Measurements from ENCODE around the gene WNK1.
A peak's percentile ranks its signal among the peaks of the same experiment; 100 is the strongest.
"Not testable (repeated sequence)": the region's sequence is repeated elsewhere in the genome, so short reads cannot be mapped to it uniquely, and the experiment has no call there.

WNK1 gene

GRCh38 chr12:779745-780734 is 27.7 kb downstream of the WNK1 start:
- DNase-seq (ENCODE audit: low read depth): peak; percentile 20

GRCh38 chr12:780750-781379 is 28.5 kb downstream of the WNK1 start:
- DNase-seq (ENCODE audit: low read depth): no peak

- DNase-seq (ENCODE audit: low read depth): no peak
Observed at GRCh38 chr12:785706-786105, 33.3 kb downstream of the WNK1 start.

- no peak for DNase-seq (ENCODE audit: low read depth)
Observed at GRCh38 chr12:788288-788687, 35.9 kb downstream of the WNK1 start.

GRCh38 chr12:788762-789161 is 36.4 kb downstream of the WNK1 start:
- not testable (repeated sequence) for DNase-seq (ENCODE audit: low read depth)

GRCh38 chr12:789852-790563 is 37.6 kb downstream of the WNK1 start:
- DNase-seq (ENCODE audit: low read depth): no peak

DNA sequence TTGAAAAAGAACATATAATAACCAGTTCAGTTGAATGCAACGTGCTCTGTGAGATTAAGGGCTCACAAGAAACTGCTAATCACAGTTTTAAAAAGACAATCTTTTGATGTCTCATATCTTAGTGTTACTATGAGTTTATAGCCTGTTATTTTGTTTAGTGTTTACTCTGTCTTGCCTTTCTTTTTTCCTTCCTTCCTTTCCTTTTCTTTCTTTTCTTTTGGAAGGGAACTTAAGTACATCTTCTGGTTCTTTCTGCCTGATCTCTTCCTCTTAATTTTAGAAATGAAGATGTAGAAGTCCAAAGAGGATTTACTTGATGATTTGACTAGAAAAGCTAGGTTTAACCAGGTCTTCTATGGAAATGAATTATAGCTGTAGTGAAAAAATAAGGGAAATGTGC is 38.2 kb downstream of the WNK1 start:
- DNase-seq (ENCODE audit: low read depth): no peak

GRCh38 chr12:793037-793436 is 40.7 kb downstream of the WNK1 start:
- no peak for DNase-seq (ENCODE audit: low read depth)

DNA sequence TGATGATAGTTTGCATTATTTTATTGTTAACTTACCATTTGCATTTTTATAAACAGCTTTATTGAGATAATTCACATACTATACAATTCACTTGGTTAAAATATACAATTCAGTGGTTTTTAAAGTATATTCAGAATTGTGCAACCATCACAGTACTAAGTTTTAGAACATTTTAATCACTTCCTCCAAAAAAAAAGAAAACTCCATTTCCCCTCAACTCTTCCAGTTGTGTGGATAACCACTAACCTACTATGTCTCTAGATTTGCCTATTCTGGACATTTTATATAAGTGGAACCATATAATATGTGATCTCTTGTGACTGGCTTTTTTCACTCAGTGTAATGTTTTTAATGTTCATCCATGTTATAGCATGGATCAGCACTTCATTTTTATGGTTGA is 41.3 kb downstream of the WNK1 start:
- DNase-seq (ENCODE audit: low read depth): no peak

DNA sequence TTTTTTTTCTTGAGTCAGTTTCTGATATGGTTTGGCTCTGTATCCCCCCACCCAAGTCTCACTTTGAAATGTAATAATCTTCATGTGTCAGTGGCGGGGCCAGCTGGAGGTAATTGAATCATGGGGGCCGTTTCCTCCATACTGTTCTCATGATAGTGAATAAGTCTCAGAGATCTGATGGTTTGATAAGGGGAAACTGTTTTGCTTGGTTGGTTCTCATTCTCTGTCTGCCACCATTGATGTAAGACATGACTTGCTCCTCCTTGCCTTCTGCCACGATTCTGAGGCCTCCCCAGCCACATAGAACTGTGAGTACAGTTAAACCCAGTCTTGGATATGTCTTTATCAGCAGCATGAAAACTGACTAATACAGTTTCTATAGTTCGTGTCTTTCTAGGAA is 42.9 kb downstream of the WNK1 start:
- DNase-seq (ENCODE audit: low read depth): no peak

DNA sequence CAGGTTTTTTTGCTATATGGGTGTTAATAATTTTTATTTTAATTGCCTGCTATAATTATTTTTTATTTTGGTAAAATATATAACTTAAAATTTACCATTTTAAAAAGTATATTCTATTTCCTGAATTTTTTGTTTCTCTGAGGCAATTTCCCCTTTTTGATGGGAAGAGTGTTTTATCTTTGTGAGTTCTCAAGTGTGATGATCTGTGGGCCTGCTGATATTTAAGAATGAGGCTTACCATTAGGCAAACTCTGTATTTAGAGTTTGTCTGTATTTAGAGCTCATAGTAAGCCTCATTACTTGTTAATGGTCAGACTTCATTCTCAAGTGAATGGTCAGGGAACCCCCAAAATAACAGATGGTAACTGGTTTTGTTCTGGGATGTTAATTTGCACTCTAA is 48.0 kb downstream of the WNK1 start:
- DNase-seq (ENCODE audit: low read depth): no peak

DNA sequence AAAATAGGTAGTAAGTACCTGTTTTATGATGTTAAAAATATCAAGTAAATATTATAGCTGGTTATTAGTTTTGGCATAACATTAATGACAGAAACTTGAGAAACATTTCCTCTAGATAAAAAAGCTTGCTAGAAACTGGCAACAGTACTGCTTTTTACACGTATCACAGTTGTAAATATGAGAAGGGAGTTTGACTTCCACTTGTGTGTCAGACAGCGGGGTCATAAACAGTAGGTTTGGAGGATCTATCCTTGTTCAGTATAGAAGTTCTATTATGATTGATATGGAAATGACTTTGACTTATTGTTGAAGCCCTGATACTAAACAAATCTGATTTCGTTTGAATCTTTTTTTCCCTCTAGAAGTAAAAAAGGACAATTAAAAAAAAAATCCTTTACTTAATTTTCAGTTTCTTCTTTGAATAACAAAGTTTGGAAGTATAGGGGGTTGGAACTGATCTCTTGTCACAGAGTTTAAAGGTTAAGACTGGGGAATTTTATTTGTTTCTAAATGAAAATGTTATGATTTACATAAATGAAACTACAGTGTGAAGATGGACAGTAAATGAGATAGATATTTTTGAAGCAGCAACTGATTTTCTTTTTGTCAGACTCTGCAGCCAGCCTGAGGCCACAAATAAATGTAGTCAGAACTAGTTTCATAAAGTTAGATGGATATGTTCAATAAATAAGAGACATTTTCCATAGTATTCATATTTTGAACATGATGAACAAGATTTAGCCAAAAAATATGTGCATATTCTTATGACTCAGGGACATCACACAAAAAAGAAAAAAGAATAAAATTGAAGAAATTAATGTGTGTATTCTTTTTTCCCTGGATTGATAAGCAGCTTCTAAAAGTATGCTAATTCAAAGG is 50.1 kb downstream of the WNK1 start:
- no peak for DNase-seq (ENCODE audit: low read depth)

DNA sequence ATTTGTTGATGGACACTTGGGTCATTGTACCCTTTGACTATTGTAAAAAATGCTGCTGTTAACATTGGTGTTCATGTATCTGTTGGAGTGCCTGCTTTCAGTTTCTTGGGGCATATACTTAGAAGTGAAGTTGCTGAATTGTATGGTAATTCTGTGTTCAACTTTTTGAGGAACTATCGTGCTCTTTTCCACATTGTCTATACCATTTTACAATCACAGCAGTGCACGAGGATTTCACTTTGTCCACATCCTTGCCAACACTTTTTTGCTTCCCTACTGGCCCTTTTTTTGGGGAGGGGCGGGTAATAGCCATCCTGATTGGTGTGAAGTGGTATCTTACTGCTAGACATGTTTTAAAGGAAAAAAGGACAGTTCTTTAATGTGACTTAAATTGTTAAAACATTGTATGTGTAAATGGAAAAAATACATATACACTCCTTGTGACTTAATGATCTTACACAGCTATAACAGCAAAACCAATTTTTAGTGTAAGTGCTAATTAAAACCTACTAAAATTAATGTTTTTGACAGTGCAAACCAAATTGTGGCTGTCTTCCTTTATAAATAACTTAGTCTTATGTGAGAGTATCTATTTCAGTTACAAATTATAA is 52.7 kb downstream of the WNK1 start:
- no peak for DNase-seq (ENCODE audit: low read depth)

- no peak for DNase-seq (ENCODE audit: low read depth)
Observed at GRCh38 chr12:806200-806791, 53.9 kb downstream of the WNK1 start.

DNA sequence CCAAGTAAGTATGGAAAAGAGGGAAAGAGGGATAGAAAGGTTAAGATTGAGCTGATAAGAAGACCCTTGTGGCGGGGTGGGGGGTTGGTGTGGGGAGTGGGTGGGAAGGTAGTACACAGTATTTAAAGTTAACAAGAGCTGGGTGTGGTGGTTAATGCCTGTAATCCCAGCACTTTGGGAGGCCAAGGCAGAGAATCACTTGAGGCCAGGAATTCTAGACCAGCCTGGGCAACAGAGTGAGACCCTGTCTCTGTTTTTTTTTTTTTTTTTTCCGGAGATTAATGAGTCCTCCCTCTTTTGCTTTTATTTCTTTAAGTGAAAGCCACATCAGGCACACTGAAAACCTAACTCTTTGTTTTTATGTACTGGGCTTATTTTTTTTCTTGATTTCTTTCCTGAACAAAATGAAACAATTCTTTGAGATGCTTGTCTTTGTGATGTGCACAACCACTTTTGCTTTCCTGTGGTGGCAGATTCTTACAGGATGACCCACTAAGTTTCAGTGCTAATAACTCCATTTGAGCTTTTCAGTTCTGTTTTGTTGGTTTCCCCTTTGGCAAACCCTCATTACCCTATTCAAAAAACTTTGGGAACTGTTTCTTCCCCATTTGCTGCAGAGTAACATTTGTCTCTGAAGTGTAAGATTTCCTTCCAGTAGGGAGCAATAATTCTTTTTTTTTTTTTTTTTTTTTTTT is 54.8 kb downstream of the WNK1 start:
- DNase-seq (ENCODE audit: low read depth): no peak

- DNase-seq (ENCODE audit: low read depth): no peak
Observed at GRCh38 chr12:810116-810515, 57.7 kb downstream of the WNK1 start.

GRCh38 chr12:810671-811415 is 58.5 kb downstream of the WNK1 start:
- DNase-seq (ENCODE audit: low read depth): no peak

- DNase-seq (ENCODE audit: low read depth): no peak
Observed at GRCh38 chr12:812950-813349, 60.6 kb downstream of the WNK1 start.

- DNase-seq (ENCODE audit: low read depth): not testable (repeated sequence)
Observed at GRCh38 chr12:817456-817855, 65.1 kb downstream of the WNK1 start.

Measured in fibroblast of gingiva (primary cell).